ENCODE data around the gene CAMSAP2. TPM values are rescaled to one million over a fixed set of nuclear protein-coding genes. Genes with fewer than 3 reads are reported as not detected.

CAMSAP2 gene
- total RNA-seq, 1 experiment from 2014 or later, result 30.3 TPM

DNA sequence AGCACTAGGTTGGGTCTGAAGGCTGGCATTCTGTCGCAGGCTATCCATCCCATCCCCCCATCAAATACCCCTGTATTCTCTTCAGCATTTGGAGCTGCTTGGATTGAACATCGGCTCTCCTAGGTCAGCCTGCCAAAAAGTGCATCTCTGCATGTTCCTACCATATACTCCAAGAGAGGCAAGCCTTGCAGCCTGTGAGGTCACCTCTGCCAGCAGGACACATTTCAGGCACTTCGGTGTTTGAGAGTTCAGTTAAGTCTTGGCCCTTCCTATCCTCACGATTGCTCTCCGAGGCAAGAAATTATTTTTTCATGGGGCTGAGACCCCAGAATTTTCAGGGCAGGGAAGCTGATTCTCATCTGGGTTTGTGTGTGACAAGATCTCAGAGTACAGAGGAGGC is 136.7 kb downstream of the CAMSAP2 start:
- no peak for DNase-seq
- BruUV-seq (replicated peaks), result no TSS peak
- Mint-ChIP-seq H3K27me3 (ENCODE audit: unreplicated experiment) (peaks cover 11% of the 10 kb centered on the region), H3K36me3 (ENCODE audit: insufficient read depth, unreplicated experiment) (no peaks in the 10 kb centered on the region), H3K9me3 (ENCODE audit: low read depth, unreplicated experiment) (no peaks in the 10 kb centered on the region), H3K27ac (ENCODE audit: unreplicated experiment) (no peak overlapping the region), H3K4me1 (ENCODE audit: low read depth, unreplicated experiment) (no peaks in the 10 kb centered on the region), H3K4me3 (ENCODE audit: low read depth, unreplicated experiment) (no peak overlapping the region)
- CTCF ChIA-PET, result no interaction called here
- intact Hi-C loops (cut with micrococcal nuclease; ENCODE audit: unreplicated experiment), result no loop called here
- no peak for TF ChIP-seq CTCF (IDR thresholded peaks at IDR 0.05; ENCODE audit: unreplicated experiment)

DNA sequence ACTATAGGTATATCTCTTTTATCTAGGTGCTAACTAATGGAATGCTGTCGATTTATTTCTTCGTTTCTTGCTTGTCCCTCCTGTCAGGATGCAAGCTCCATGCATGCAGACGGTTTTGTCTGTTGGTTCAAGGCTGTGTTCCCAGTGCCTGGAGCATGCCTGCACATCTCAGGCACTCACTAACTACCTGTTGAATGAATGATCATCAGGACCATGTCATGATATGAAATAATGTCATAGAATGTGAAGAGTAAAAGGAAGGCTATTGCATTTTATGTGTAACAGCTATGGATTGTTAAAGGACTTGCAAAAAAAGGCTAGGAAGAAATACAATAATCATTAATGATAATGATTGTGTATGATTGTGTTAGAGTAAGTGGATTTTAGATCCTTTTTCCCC is 138.3 kb downstream of the CAMSAP2 start:
- CTCF ChIA-PET, result interaction anchor here (0.7 to 1.5 kb wide), 2 partner anchors 255 to 1757 kb away, joined by 3 to 4 read pairs; no protein-coding TSS in a partner anchor
- Mint-ChIP-seq H3K36me3 (ENCODE audit: insufficient read depth, unreplicated experiment) (no peaks in the 10 kb centered on the region), H3K9me3 (ENCODE audit: low read depth, unreplicated experiment) (no peaks in the 10 kb centered on the region), H3K4me1 (ENCODE audit: low read depth, unreplicated experiment) (no peaks in the 10 kb centered on the region), H3K27me3 (ENCODE audit: unreplicated experiment) (peaks cover 11% of the 10 kb centered on the region), H3K27ac (ENCODE audit: unreplicated experiment) (no peak overlapping the region), H3K4me3 (ENCODE audit: low read depth, unreplicated experiment) (no peak overlapping the region)
- no TSS peak for BruUV-seq (replicated peaks)
- no peak for TF ChIP-seq CTCF (IDR thresholded peaks at IDR 0.05; ENCODE audit: unreplicated experiment)
- intact Hi-C loops (cut with micrococcal nuclease; ENCODE audit: unreplicated experiment), result no loop called here
- DNase-seq, result no peak

GRCh38 chr1:200877839-200878551 is 139.3 kb downstream of the CAMSAP2 start:
- no peak for TF ChIP-seq CTCF (IDR thresholded peaks at IDR 0.05; ENCODE audit: unreplicated experiment)
- Mint-ChIP-seq H3K4me3 (ENCODE audit: low read depth, unreplicated experiment) (no peak overlapping the region), H3K27me3 (ENCODE audit: unreplicated experiment) (peaks cover 11% of the 10 kb centered on the region), H3K36me3 (ENCODE audit: insufficient read depth, unreplicated experiment) (no peaks in the 10 kb centered on the region), H3K27ac (ENCODE audit: unreplicated experiment) (no peak overlapping the region), H3K9me3 (ENCODE audit: low read depth, unreplicated experiment) (no peaks in the 10 kb centered on the region), H3K4me1 (ENCODE audit: low read depth, unreplicated experiment) (no peaks in the 10 kb centered on the region)
- CTCF ChIA-PET, result no interaction called here
- BruUV-seq (replicated peaks), result no TSS peak
- no peak for DNase-seq
- intact Hi-C loops (cut with micrococcal nuclease; ENCODE audit: unreplicated experiment), result no loop called here

DNA sequence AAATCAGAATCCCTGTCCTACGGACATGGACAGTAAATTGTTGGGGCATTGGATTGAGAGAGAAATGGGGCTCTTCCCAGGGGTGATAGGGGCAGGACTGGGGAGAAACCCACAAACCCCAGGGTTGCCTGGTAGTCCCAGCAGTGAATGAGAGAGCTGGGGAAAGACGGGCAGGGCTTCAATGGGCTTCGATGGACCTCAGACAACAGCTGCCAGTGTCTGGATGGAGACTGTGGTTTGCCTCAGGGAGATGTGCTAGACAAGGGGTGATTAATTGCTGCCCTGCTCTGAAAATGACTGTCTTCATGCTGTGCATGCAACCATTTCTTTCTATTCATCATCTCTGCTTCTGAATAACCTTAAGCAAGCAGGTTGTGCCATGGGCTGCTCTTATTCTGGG is 141.5 kb downstream of the CAMSAP2 start:
- peaks cover 7% of the 10 kb centered on the region for H3K27me3 Mint-ChIP-seq (ENCODE audit: unreplicated experiment)
- intact Hi-C loops (cut with micrococcal nuclease; ENCODE audit: unreplicated experiment), result no loop called here
- CTCF ChIA-PET, result interaction anchor here (0.9 kb wide), 1 partner anchor 9 kb away, joined by 3 read pairs; no protein-coding TSS in a partner anchor

More for the DNA sequence above, 141.5 kb downstream of the CAMSAP2 start:
- H3K9me3 Mint-ChIP-seq (ENCODE audit: low read depth, unreplicated experiment), result no peaks in the 10 kb centered on the region
- no peaks in the 10 kb centered on the region for H3K36me3 Mint-ChIP-seq (ENCODE audit: insufficient read depth, unreplicated experiment)
- H3K4me3 Mint-ChIP-seq (ENCODE audit: low read depth, unreplicated experiment), result no peak overlapping the region
- TF ChIP-seq CTCF (IDR thresholded peaks at IDR 0.05; ENCODE audit: unreplicated experiment), result no peak
- no TSS peak for BruUV-seq (replicated peaks)
- no peak for DNase-seq
- H3K27ac Mint-ChIP-seq (ENCODE audit: unreplicated experiment), result no peak overlapping the region
- no peaks in the 10 kb centered on the region for H3K4me1 Mint-ChIP-seq (ENCODE audit: low read depth, unreplicated experiment)

Data from Calu3 (cell line).